Neural progenitor cell (in vitro differentiated cells): ENCODE results near the gene FSCN2. TPM values are rescaled to one million over a fixed set of nuclear protein-coding genes. Genes with fewer than 3 reads are reported as not detected.

Experiments
- DNase-seq: peaks from one replicate; pipeline ENCODE4 v3.0.0-alpha.2; 2016; ENCODE audit warnings: low spot score
- H2AFZ ChIP-seq: fragments of 200-600 bp; sonication (generic); replicated peaks from 2 replicates; pipeline ENCODE4 v1.6.1; 2016; ENCODE audit warnings: antibody characterized with exemption
- H3F3A ChIP-seq: fragments of 200-600 bp; sonication (generic); 2 replicates; pipeline ENCODE4 v1.6.1; 2016; ENCODE audit warnings: antibody characterized with exemption, low read depth
- H3K27ac ChIP-seq: fragments of 200-600 bp; sonication (generic); 2 replicates; pipeline ENCODE4 v1.5.1; 2016; ENCODE audit warnings: mild to moderate bottlenecking
- H3K27me3 ChIP-seq: fragments of 200-600 bp; sonication (generic); 2 replicates; pipeline ENCODE4 v1.6.1; 2016; ENCODE audit warnings: mild to moderate bottlenecking, moderate library complexity
- H3K36me3 ChIP-seq: fragments of 200-600 bp; sonication (generic); 2 replicates; pipeline ENCODE4 v1.5.1; 2016
- H3K4me1 ChIP-seq: fragments of 200-600 bp; sonication (generic); 2 replicates; pipeline ENCODE4 v1.6.1; 2016; ENCODE audit warnings: mixed run types
- H3K4me2 ChIP-seq: fragments of 200-600 bp; sonication (generic); 2 replicates; pipeline ENCODE4 v1.6.1; 2016
- H3K4me3 ChIP-seq: fragments of 200-600 bp; sonication (generic); 2 replicates; pipeline ENCODE4 v1.5.1; 2016
- H3K79me2 ChIP-seq: fragments of 200-600 bp; sonication (generic); 2 replicates; pipeline ENCODE4 v1.6.1; 2016; ENCODE audit warnings: low read depth
- H3K9ac ChIP-seq: fragments of 200-600 bp; sonication (generic); 2 replicates; pipeline ENCODE4 v1.6.1; 2016
- H3K9me3 ChIP-seq: fragments of 200-600 bp; sonication (generic); 2 replicates; pipeline ENCODE4 v1.5.1; 2016; ENCODE audit warnings: low read depth
- H4K20me1 ChIP-seq: fragments of 200-600 bp; sonication (generic); 2 replicates; pipeline ENCODE4 v1.6.1; 2016; ENCODE audit warnings: low read depth
- H3K27ac Mint-ChIP-seq: 3 replicates; pipeline ENCODE4 v1.8.0; 2021; ENCODE audit warnings: mixed read lengths
- H3K27me3 Mint-ChIP-seq: 2 replicates; pipeline ENCODE4 v1.8.0; 2022; ENCODE audit warnings: low read depth, mild to moderate bottlenecking, inconsistent platforms, moderate library complexity, mixed read lengths; ENCODE audit not compliant: insufficient read depth
- H3K36me3 Mint-ChIP-seq: 3 replicates; pipeline ENCODE4 v1.8.0; 2021; ENCODE audit warnings: mixed read lengths
- H3K4me1 Mint-ChIP-seq: 3 replicates; pipeline ENCODE4 v1.8.0; 2021; ENCODE audit warnings: mixed read lengths
- H3K4me3 Mint-ChIP-seq: 3 replicates; pipeline ENCODE4 v1.8.0; 2021; ENCODE audit warnings: mild to moderate bottlenecking, moderate library complexity, mixed read lengths
- H3K9me3 Mint-ChIP-seq: 3 replicates; pipeline ENCODE4 v1.8.0; 2020; ENCODE audit warnings: mixed read lengths
- EZH2 ChIP-seq: fragments of 200-600 bp; sonication (generic); IDR thresholded peaks from 2 replicates; pipeline ENCODE4 v1.6.1; 2017; ENCODE audit warnings: antibody characterized with exemption, mild to moderate bottlenecking, moderate library complexity
- EZH2phosphoT487 ChIP-seq: fragments of 200-600 bp; sonication (generic); IDR thresholded peaks from 2 replicates; pipeline ENCODE4 v1.6.1; 2017; ENCODE audit warnings: antibody characterized with exemption
- total RNA-seq: library from RNA; depleted of rRNA; stranded (reverse); fragments of >200 nt; gene quantifications from 2 replicates; pipeline ENCODE4 v1.2.3, GENCODE V29; 2015; ENCODE audit warnings: low replicate concordance
- TF ChIP-seq, protein P1 (sequence below): fragments of 200-600 bp; sonication (generic); IDR thresholded peaks from 2 replicates; pipeline ENCODE4 v1.5.1; 2017; ENCODE audit warnings: antibody characterized with exemption, mild to moderate bottlenecking

The FSCN2 gene
- total RNA-seq, 1 donor from 2014 or later: not detected

DNA sequence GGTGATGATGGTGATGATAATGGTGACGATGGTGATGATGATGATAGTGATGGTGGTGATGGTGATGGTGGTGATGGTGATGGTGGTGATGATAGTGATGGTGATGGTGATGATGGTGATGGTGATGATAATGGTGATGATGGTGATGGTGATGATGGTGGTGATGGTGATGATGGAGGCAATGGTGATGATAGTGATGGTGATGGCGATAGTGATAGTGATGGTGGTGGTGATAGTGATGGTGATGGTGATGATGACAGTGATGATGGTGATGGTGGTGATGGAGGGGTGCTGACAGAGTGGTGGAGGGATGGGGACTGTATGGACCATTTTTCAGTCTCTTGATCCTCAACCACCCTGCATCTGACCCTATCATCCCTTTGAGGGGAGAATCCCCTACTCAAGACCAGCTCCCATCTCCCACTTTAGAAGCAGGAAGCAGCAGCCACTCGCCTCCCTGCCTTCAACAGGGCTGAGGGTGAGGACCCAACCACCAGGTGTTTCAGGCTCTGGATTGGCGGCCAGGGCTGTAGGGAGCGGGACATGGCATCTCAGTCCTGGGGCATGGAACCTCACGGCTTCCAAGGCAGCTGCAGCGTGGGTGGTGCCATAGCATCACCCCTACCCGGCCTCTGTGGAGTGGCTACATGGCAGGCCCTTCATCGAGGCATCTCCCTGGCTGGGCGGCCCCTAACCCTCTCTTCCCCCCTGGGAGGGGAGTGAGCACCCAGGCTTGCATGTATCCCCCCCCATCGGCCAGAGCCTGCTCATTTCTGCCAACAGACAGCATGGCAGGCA, 4.5 kb downstream of the FSCN2 start:
- Mint-ChIP-seq H3K4me3 (no peak overlapping the region), H3K4me1 (peaks cover 3% of the 10 kb centered on the region), H3K36me3 (no peaks in the 10 kb centered on the region), H3K27ac (no peak overlapping the region), H3K27me3 (peaks cover 6% of the 10 kb centered on the region), H3K9me3 (peaks cover 2% of the 10 kb centered on the region)
- Histone ChIP-seq H3K4me3 (no peak overlapping the region), H3K27ac (no peak overlapping the region), H3K9ac (no peak overlapping the region), H3K27me3 (peaks cover 50% of the 10 kb centered on the region), H3F3A (no peaks in the 10 kb centered on the region), H3K4me1 (peaks cover 3% of the 10 kb centered on the region), H3K79me2 (no peaks in the 10 kb centered on the region), H3K4me2 (no peak overlapping the region), H4K20me1 (peaks cover 8% of the 10 kb centered on the region), H2AFZ (no peak overlapping the region), H3K9me3 (no peaks in the 10 kb centered on the region), H3K36me3 (no peaks in the 10 kb centered on the region)
- no peak for DNase-seq
- no peak for TF ChIP-seq EZH2phosphoT487
- TF ChIP-seq EZH2: no peak
- TF ChIP-seq, protein P1, sequence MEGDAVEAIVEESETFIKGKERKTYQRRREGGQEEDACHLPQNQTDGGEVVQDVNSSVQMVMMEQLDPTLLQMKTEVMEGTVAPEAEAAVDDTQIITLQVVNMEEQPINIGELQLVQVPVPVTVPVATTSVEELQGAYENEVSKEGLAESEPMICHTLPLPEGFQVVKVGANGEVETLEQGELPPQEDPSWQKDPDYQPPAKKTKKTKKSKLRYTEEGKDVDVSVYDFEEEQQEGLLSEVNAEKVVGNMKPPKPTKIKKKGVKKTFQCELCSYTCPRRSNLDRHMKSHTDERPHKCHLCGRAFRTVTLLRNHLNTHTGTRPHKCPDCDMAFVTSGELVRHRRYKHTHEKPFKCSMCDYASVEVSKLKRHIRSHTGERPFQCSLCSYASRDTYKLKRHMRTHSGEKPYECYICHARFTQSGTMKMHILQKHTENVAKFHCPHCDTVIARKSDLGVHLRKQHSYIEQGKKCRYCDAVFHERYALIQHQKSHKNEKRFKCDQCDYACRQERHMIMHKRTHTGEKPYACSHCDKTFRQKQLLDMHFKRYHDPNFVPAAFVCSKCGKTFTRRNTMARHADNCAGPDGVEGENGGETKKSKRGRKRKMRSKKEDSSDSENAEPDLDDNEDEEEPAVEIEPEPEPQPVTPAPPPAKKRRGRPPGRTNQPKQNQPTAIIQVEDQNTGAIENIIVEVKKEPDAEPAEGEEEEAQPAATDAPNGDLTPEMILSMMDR: no peak

DNA sequence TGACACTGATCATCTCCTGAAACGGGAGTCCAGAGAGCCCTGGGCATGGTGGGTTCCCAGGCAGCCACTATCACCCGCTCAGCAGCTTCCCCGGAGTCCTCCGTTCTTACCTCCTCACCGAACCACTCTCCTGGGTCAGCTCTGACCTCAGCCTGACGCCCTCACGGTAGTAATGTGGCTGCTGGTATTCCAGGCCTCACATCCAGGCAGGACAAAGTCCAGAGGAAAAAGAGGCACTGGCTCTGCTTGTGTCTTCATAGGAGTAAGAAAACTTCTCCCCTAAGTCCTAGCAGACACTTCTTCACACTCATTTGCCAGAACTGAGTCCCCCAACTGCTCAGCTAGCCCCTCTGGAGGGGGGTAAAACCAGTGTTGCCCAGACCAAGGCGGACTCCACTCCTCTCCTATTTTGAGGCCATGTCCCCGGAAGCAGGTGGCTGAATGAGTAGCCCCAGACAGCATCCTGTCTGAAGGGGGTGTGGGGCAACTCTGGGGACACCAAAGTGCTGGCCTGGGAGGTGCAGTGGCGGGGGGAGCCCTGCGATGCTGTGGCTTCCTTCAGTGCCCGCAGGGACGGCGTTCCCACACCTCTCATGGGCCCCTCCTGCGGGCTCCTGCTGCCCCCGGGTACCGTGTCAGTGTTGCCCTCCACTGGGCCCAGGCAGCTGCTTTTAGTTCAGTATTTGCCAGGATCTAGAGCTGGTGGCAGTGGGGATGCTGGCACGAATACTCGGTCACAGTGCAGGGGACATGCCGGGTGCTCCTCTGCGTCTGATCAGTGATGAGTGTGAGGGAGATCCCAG, 5.4 kb downstream of the FSCN2 start:
- peaks cover 7% of the 10 kb centered on the region for H3K4me1 Mint-ChIP-seq
- no peak overlapping the region for H3K27ac Mint-ChIP-seq
- peaks cover 53% of the 10 kb centered on the region for H3K27me3 ChIP-seq
- no peaks in the 10 kb centered on the region for H3F3A ChIP-seq
- H2AFZ ChIP-seq: no peak overlapping the region
- peaks cover 3% of the 10 kb centered on the region for H3K4me1 ChIP-seq
- peak overlapping the region; percentile 53 for H3K4me3 Mint-ChIP-seq
- peaks cover 15% of the 10 kb centered on the region for H4K20me1 ChIP-seq
- TF ChIP-seq EZH2phosphoT487 (no peak), EZH2 (no peak)
- TF ChIP-seq, protein P1: no peak
- no peak overlapping the region for H3K4me2 ChIP-seq
- peaks cover 6% of the 10 kb centered on the region for H3K27me3 Mint-ChIP-seq
- no peak overlapping the region for H3K9ac ChIP-seq
- no peaks in the 10 kb centered on the region for H3K79me2 ChIP-seq
- no peaks in the 10 kb centered on the region for H3K36me3 Mint-ChIP-seq
- H3K27ac ChIP-seq: no peak overlapping the region
- no peak for DNase-seq
- no peaks in the 10 kb centered on the region for H3K36me3 ChIP-seq
- H3K9me3 ChIP-seq: no peaks in the 10 kb centered on the region
- peaks cover 2% of the 10 kb centered on the region for H3K9me3 Mint-ChIP-seq
- no peak overlapping the region for H3K4me3 ChIP-seq

DNA sequence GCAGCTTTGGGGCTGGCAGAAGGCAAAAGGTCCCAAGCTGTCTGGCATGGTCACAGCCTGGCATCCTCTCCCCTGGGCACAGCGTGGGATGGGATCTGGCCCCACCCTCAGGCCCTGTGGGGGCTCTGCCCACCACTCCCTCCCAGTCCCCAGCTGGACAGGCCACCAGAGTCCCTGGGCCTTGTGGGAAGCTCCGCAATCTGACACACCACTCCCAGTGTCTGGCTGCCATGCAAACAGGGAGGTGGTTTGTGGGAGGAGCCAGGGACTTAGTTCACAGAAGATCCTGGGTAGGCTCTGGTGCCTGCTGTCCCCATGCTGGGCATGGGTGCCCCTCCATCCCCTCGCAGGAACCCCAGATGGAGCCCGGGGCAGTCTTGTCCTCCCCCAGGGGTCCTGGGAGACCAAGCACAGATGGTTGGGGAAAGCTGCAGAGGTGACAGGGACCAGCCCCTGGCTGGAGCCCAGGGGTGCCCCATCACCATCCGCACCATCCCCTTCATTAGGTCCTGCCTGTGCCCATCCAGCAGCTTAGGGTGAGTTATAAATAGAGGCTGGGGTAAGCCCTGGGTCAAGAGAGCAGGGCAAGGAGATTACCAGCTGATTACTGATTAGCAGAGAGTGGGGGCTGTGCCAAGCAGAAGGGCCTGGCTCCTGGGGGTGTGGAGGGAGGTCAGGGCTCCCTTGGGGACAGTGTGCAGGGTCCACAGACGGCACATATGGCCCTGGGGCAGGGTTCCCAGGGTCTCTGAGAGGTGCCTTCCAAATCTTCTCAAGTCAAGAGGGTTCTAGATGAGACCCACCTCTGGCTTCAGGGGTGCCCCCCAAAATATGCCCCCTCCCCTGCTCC, 6.2 kb downstream of the FSCN2 start:
- no peak overlapping the region for H3K4me3 ChIP-seq
- H3K4me3 Mint-ChIP-seq: no peak overlapping the region
- H3K27ac Mint-ChIP-seq: no peak overlapping the region
- peaks cover 53% of the 10 kb centered on the region for H3K27me3 ChIP-seq
- DNase-seq: no peak
- no peaks in the 10 kb centered on the region for H3K79me2 ChIP-seq
- TF ChIP-seq EZH2 (no peak), EZH2phosphoT487 (no peak)
- TF ChIP-seq, protein P1: no peak
- peaks cover 17% of the 10 kb centered on the region for H4K20me1 ChIP-seq
- H3K9me3 ChIP-seq: no peaks in the 10 kb centered on the region
- peaks cover 6% of the 10 kb centered on the region for H3K27me3 Mint-ChIP-seq
- peaks cover 7% of the 10 kb centered on the region for H3K4me1 Mint-ChIP-seq
- peaks cover 2% of the 10 kb centered on the region for H3K9me3 Mint-ChIP-seq
- no peaks in the 10 kb centered on the region for H3F3A ChIP-seq
- H3K36me3 ChIP-seq: no peaks in the 10 kb centered on the region
- H3K27ac ChIP-seq: no peak overlapping the region
- no peak overlapping the region for H3K4me2 ChIP-seq
- peaks cover 3% of the 10 kb centered on the region for H3K4me1 ChIP-seq
- no peak overlapping the region for H2AFZ ChIP-seq
- H3K9ac ChIP-seq: no peak overlapping the region
- no peaks in the 10 kb centered on the region for H3K36me3 Mint-ChIP-seq
